Heart right ventricle (tissue), 16 donors: ENCODE measurements around the gene TRPC3. TPM values are rescaled to one million over a fixed set of nuclear protein-coding genes. Genes with fewer than 3 reads are reported as not detected.
A peak's percentile ranks its signal among the peaks of the same experiment; 100 is the strongest.

Source experiments
- ATAC-seq, 8 donors: fragments of 200-7000 bp; cut with Tn5 transposase; one replicate each; pipeline ENCODE4 v1.9.1; 2020; ENCODE audit warnings: mild to moderate bottlenecking in 8 of 8, moderate library complexity in 8 of 8, moderate number of reproducible peaks in 1 of 8
- DNase-seq, 2 donors: peaks; one replicate each; pipeline ENCODE4 v3.0.0-alpha.2; 2020
- H3K27ac ChIP-seq, 10 donors: fragments of 200-600 bp; sonication (generic) in 2 of 10; one replicate each; pipeline versions ENCODE4 v1.5.0 to v1.8.0; 2020 to 2022; ENCODE audit warnings: mild to moderate bottlenecking in 3 of 10
- H3K27me3 ChIP-seq, 7 donors: fragments of 200-600 bp; one replicate each; pipeline ENCODE4 v1.8.0; 2021 to 2022; ENCODE audit warnings: mild to moderate bottlenecking in 2 of 7
- H3K36me3 ChIP-seq, 9 donors: fragments of 200-600 bp; sonication (generic) in 1 of 9; one replicate each; pipeline versions ENCODE4 v1.5.0 to v1.8.0; 2020 to 2022; ENCODE audit warnings: mild to moderate bottlenecking in 2 of 9
- H3K4me1 ChIP-seq, 9 donors: fragments of 200-600 bp; sonication (generic) in 1 of 9; one replicate each; pipeline versions ENCODE4 v1.5.0 to v1.8.0; 2020 to 2022; ENCODE audit warnings: mild to moderate bottlenecking in 4 of 9
- H3K4me3 ChIP-seq, 10 donors: fragments of 200-600 bp; sonication (generic) in 2 of 10; one replicate each; pipeline versions ENCODE4 v1.5.0 to v1.8.0; 2020 to 2022; ENCODE audit warnings: mild to moderate bottlenecking in 7 of 10, moderate library complexity in 2 of 10
- H3K9me3 ChIP-seq, 11 donors: fragments of 200-600 bp in 10 of 11; sonication (generic) in 2 of 11; one replicate each; pipeline versions ENCODE4 v1.5.0 to v1.8.0; 2013 to 2022; ENCODE audit warnings: mild to moderate bottlenecking in 2 of 11, control low read depth in 1 of 11, moderate library complexity in 1 of 11
- CTCF ChIP-seq, 9 donors: fragments of 200-600 bp; sonication (generic) in 2 of 9; IDR thresholded peaks; one replicate each; pipeline versions ENCODE4 v1.5.0 to v1.8.0; 2021 to 2022; ENCODE audit warnings: antibody characterized with exemption in 9 of 9, mild to moderate bottlenecking in 5 of 9, moderate library complexity in 1 of 9
- WGBS, 2 donors: extraction: QIAGEN DNeasy Blood & Tissue Kit; methylation state at CpG; one replicate each; pipeline ENCODE4 v1.1.7; 2013; ENCODE audit warnings: inconsistent platforms in 1 of 2; 5-methylcytosine and 5-hydroxymethylcytosine counted together
- intact Hi-C, 10 donors: fragments of 100-400 bp; cut with DNase I; formaldehyde crosslinking; loops; one replicate each; pipeline versions ENCODE4 v1.11.1 to v1.14.2; 2022
- long read RNA-seq, 3 donors: library from polyadenylated mRNA; unstranded; transcript quantifications; one replicate each; pipeline ENCODE4 v2.0.0, GENCODE V29; 2020 to 2021
- polyA plus RNA-seq, 2 donors: library from polyadenylated mRNA; stranded (reverse); fragments of 200-250 nt; gene quantifications; one replicate each; pipeline ENCODE4 v1.2.3, GENCODE V29; 2013
- total RNA-seq, 10 donors: library from RNA; stranded (reverse); fragmentation: NEBNext Ultra II Directional in 3 of 10; extraction: Animal tissue kit (Norgen Biotek cat#: 25700) in 3 of 10; gene quantifications; one replicate each; pipeline versions ENCODE4 v1.2.1 to v1.2.4, GENCODE V29; 2021 to 2023
- donor health status: Arrhythmogenic right ventricular cardiomyopathy.
- donor health status: ischemic (EF 13 %, LVEDD 7.1; RV severe dilation, severe dysfunction).
- donor health status: healthy with polysubstance abuse.
- donor health status: DM: no; HTN: yes; CAD: no.
- donor health status: DM: no; HTN: no; CAD: no.
- donor health status: ischemic (EF 25% LVEDD 6.9; RV normal size, moderate dysfunction).
- donor health status: ischemic (EF 25% LVEDD 5.7; RV mildly dilated, moderate dysfunction).
- donor health status: healthy.
- donor health status: DM: yes; HTN: yes; CAD: no.
- donor health status: Ischemic cardiomyopathy.
- donor health status: ischemic (EF 35%, LVEDD 5.7; RV mildly dilated, moderate dysfunction).
- donor health status: nonischemic (EF 11% LVEDD 7.7; RV severe dilation, severe dysfunction).
- donor health status: DM: yes; HTN: yes; CAD: no.
- donor health status: PGD.
- donor health status: ischemic (EF 29% LVEDD 5.4; RV normal size, mild dysfunction).
- donor health status: nonischemic (EF 23%, LVEDD 6.1; RV moderate dilation, normal function).

TRPC3 gene
- under 1 TPM in 6 of 10 donors, not detected in 4; 0.13 to 0.28 (median 0.17) TPM for total RNA-seq
- polyA plus RNA-seq, result under 1 TPM in 1 of 2 donors, not detected in 1; 0.17 TPM
- long read RNA-seq, donor 1, result 0 reads
- long read RNA-seq, donor 2, result 0 reads
- long read RNA-seq, donor 3, result 0 reads

- TF ChIP-seq CTCF (IDR thresholded peaks at IDR 0.05), result no peak
Measured at GRCh38 chr4:121951521-121952110, at the start of gene TRPC3. TSS of gene TRPC3 (minus strand) at chr4:121952060. CDS start at chr4:121951680, 380 bp downstream.

GRCh38 chr4:122000849-122001248 lies 49.0 kb upstream of the TRPC3 start:
- Histone ChIP-seq H3K4me3 (no peak overlapping the region), H3K4me1 (no peaks in the 10 kb centered on the region), H3K27ac (no peak overlapping the region), H3K27me3 (peaks cover 0 to 16% (median 6%) of the 10 kb centered on the region in 7 donors), H3K36me3 (no peaks in the 10 kb centered on the region), H3K9me3 (no peaks in the 10 kb centered on the region)
- intact Hi-C loops, result no loop called here
- ATAC-seq (no peak), DNase-seq (no peak)
- TF ChIP-seq CTCF (IDR thresholded peaks at IDR 0.05), result no peak
- WGBS, 2 donors, result 67 to 76% methylated on average over 4 of the region's 4 CpGs

More at GRCh38 chr4:121951521-121952110, at the start of gene TRPC3:
- H3K36me3 ChIP-seq, result no peaks in the 10 kb centered on the region
- peak within 1 kb of the TSS; percentile 54 to 65 (median 62) for H3K4me3 ChIP-seq
- H3K27me3 ChIP-seq, result peaks cover 4 to 75% (median 56%) of the 10 kb centered on the region in 7 donors
- no peaks in the 10 kb centered on the region for H3K9me3 ChIP-seq
- peaks cover 0 to 23% (median 17%) of the 10 kb centered on the region in 9 donors for H3K4me1 ChIP-seq
- DNase-seq, result peak in 1 of 2 donors; percentile 28
- 0 to 1% methylated on average over 56 to 69 of the region's 69 CpGs for WGBS, 2 donors
- H3K27ac ChIP-seq, result peak within 1 kb of the TSS in 2 of 10 donors; percentile 12 to 45
- ATAC-seq, result peak in 4 of 8 donors; percentile 29 to 56 (median 34)
- intact Hi-C loops, result loop anchor here in 4 of 10 donors (5.0 to 10.0 kb wide), 3 partner anchors 201 to 273 kb away; partner anchors contain the start of gene BLTP1 (in 2 of the 4)

GRCh38 chr4:121998024-121998423 lies 46.2 kb upstream of the TRPC3 start:
- intact Hi-C loops, result loop anchor here in 4 of 10 donors (2.0 to 10.0 kb wide), 2 partner anchors 157 to 227 kb away; partner anchors contain the start of gene BLTP1 (in 3 of the 4)
- TF ChIP-seq CTCF (IDR thresholded peaks at IDR 0.05), result peak in 7 of 9 donors; percentile 32 to 57 (median 47)
- Histone ChIP-seq H3K27ac (no peak overlapping the region), H3K36me3 (no peaks in the 10 kb centered on the region), H3K9me3 (no peaks in the 10 kb centered on the region), H3K27me3 (peaks cover 0 to 15% (median 10%) of the 10 kb centered on the region in 7 donors), H3K4me3 (no peak overlapping the region), H3K4me1 (no peaks in the 10 kb centered on the region)
- peak in 1 of 2 donors; percentile 4 for DNase-seq
- WGBS, 2 donors, result 62 to 69% methylated on average over 4 of the region's 4 CpGs
- ATAC-seq, result peak in 3 of 8 donors; percentile 21 to 74 (median 69)

- TF ChIP-seq CTCF (IDR thresholded peaks at IDR 0.05), result no peak
- ATAC-seq (no peak), DNase-seq (no peak)
- no peaks in the 10 kb centered on the region for H3K36me3 ChIP-seq
- no peak overlapping the region for H3K27ac ChIP-seq
- intact Hi-C loops, result loop anchor here in 3 of 10 donors (10.0 kb wide), 1 partner anchor 159 kb away; the partner anchor contains the start of gene BLTP1 (in 3 of the 3)
- H3K4me1 ChIP-seq, result no peaks in the 10 kb centered on the region
- peaks cover 0 to 15% (median 7%) of the 10 kb centered on the region in 7 donors for H3K27me3 ChIP-seq
- no peaks in the 10 kb centered on the region for H3K9me3 ChIP-seq
- no peak overlapping the region for H3K4me3 ChIP-seq
- WGBS, 2 donors, result 65 to 66% methylated on average over 3 of the region's 3 CpGs
Measured at GRCh38 chr4:121995790-121996537, 44.1 kb upstream of the TRPC3 start.
